H1 (cell line): ENCODE results near the gene HOXB9. TPM values are rescaled to one million over a fixed set of nuclear protein-coding genes. Genes with fewer than 3 reads are reported as not detected.

Source experiments
- CTCF ChIA-PET: fragments of 300-600 bp; sonication (Branson Sonifier 250); formaldehyde crosslinking; loops from one replicate; lab custom pipeline; 2021; ENCODE audit not compliant: partially characterized antibody; lab: Charles Lee
- POLR2A ChIA-PET: fragments of 300-600 bp; sonication (Branson Sonifier 250); formaldehyde crosslinking; loops from one replicate; lab custom pipeline; 2021; ENCODE audit warnings: inconsistent platforms; ENCODE audit not compliant: partially characterized antibody; lab: Charles Lee
- DNase-seq, 2 experiments: peaks; one replicate each; pipeline versions ENCODE4 v3.0.0 to v3.0.0-alpha.2; 2010 to 2022; ENCODE audit warnings: low spot score in 2 of 2, low read depth in 1 of 2, mixed read lengths in 1 of 2
- FAIRE-seq: peaks from 2 replicates; lab custom pipeline; 2011; peaks lifted over from hg19 to GRCh38; lab: Jason Lieb, UNC
- H2AFZ ChIP-seq: 2 replicates; pipeline ENCODE4 v1.8.1; 2012; ENCODE audit warnings: low read length, inconsistent platforms
- H2AK5ac ChIP-seq: 2 replicates; pipeline ENCODE4 v1.6.1; 2013; ENCODE audit warnings: low read depth, low read length
- H2BK120ac ChIP-seq: replicated peaks from 2 replicates; pipeline ENCODE3; 2013; ENCODE audit warnings: low read depth, low read length, inconsistent platforms
- H2BK12ac ChIP-seq: 2 replicates; pipeline ENCODE4 v1.6.1; 2013; ENCODE audit warnings: low read depth, low read length
- H2BK15ac ChIP-seq: 2 replicates; pipeline ENCODE4 v1.6.1; 2013; ENCODE audit warnings: low read length
- H2BK20ac ChIP-seq: 2 replicates; pipeline ENCODE4 v1.6.1; 2013; ENCODE audit warnings: low read length
- H2BK5ac ChIP-seq: 2 replicates; pipeline ENCODE4 v1.6.1; 2013; ENCODE audit warnings: low read depth, low read length
- H3K14ac ChIP-seq: 2 replicates; pipeline ENCODE4 v1.6.1; 2013; ENCODE audit warnings: inconsistent platforms; ENCODE audit not compliant: insufficient read length
- H3K18ac ChIP-seq: 2 replicates; pipeline ENCODE4 v1.6.1; 2013; ENCODE audit warnings: low read length; ENCODE audit errors: extremely low read depth
- H3K23ac ChIP-seq: 2 replicates; pipeline ENCODE4 v1.6.1; 2013; ENCODE audit warnings: inconsistent platforms; ENCODE audit not compliant: insufficient read length
- H3K23me2 ChIP-seq: 2 replicates; pipeline ENCODE4 v1.6.1; 2013; ENCODE audit warnings: low read depth, low read length
- H3K27ac ChIP-seq: 2 replicates; pipeline ENCODE4 v1.6.1; 2011; ENCODE audit warnings: low read depth, low read length, inconsistent platforms
- H3K27me3 ChIP-seq, 4 experiments: replicated peaks in 1 of 4; 1 replicate in 1 of 4; 2 replicates in 3 of 4; pipeline versions ENCODE4 v1.6.1 to v1.8.1; 2011 to 2013; ENCODE audit warnings: low read length in 3 of 4, mild to moderate bottlenecking in 3 of 4, inconsistent platforms in 2 of 4, mixed read lengths in 2 of 4, moderate library complexity in 1 of 4; ENCODE audit not compliant: control insufficient read depth in 3 of 4, insufficient read depth in 3 of 4; ENCODE audit errors: extremely low read depth in 1 of 4
- H3K36me3 ChIP-seq, 4 experiments: 2 replicates each; pipeline versions ENCODE4 v1.6.1 to v1.8.1; 2011 to 2013; ENCODE audit warnings: mild to moderate bottlenecking in 4 of 4, low read length in 3 of 4, moderate library complexity in 2 of 4, control low read depth in 1 of 4, inconsistent platforms in 1 of 4; ENCODE audit not compliant: insufficient read depth in 4 of 4, control insufficient read depth in 2 of 4
- H3K4ac ChIP-seq: replicated peaks from 2 replicates; pipeline ENCODE3; 2013; ENCODE audit warnings: low read length, low read depth, mixed read lengths, inconsistent platforms; ENCODE audit not compliant: insufficient read length
- H3K4me1 ChIP-seq, 4 experiments: replicated peaks in 1 of 4; 1 replicate in 1 of 4; 2 replicates in 3 of 4; pipeline versions ENCODE4 v1.6.1 to v1.8.1; 2011 to 2013; ENCODE audit warnings: low read length in 3 of 4, inconsistent platforms in 2 of 4, mixed read lengths in 1 of 4; ENCODE audit not compliant: insufficient read depth in 4 of 4, control insufficient read depth in 3 of 4
- H3K4me2 ChIP-seq, 2 experiments: 2 replicates each; pipeline versions ENCODE4 v1.6.1 to v1.8.1; 2011 to 2013; ENCODE audit warnings: low read depth in 2 of 2, low read length in 2 of 2, control low read depth in 1 of 2, inconsistent platforms in 1 of 2, mild to moderate bottlenecking in 1 of 2; ENCODE audit not compliant: insufficient read depth in 1 of 2
- H3K4me3 ChIP-seq, 4 experiments: fragments of 200-600, 300-600 bp in 1 of 4; sonication (generic), shearing (Covaris generic), sonication (Bioruptor Twin) in 1 of 4; 2 replicates each; pipeline versions ENCODE4 v1.5.1 to v1.8.1; 2011 to 2016; ENCODE audit warnings: low read length in 4 of 4, low read depth in 3 of 4, control low read depth in 2 of 4, inconsistent platforms in 2 of 4, mild to moderate bottlenecking in 2 of 4, mixed read lengths in 1 of 4, moderate library complexity in 1 of 4; ENCODE audit not compliant: insufficient read depth in 2 of 4; ENCODE audit errors: extremely low read depth in 1 of 4
- H3K56ac ChIP-seq: replicated peaks from 2 replicates; pipeline ENCODE3; 2013; ENCODE audit warnings: low read depth, mild to moderate bottlenecking, mixed read lengths, low read length, inconsistent platforms; ENCODE audit not compliant: insufficient read length
- H3K79me1 ChIP-seq: 2 replicates; pipeline ENCODE4 v1.6.1; 2013; ENCODE audit warnings: low read depth, low read length, control low read depth
- H3K79me2 ChIP-seq, 2 experiments: 2 replicates each; pipeline versions ENCODE4 v1.6.1 to v1.8.1; 2012 to 2013; ENCODE audit warnings: low read length in 2 of 2, mild to moderate bottlenecking in 2 of 2, inconsistent platforms in 1 of 2; ENCODE audit not compliant: insufficient read depth in 2 of 2, control insufficient read depth in 1 of 2
- H3K9ac ChIP-seq, 4 experiments: replicated peaks in 1 of 4; 1 replicate in 1 of 4; 2 replicates in 3 of 4; pipeline versions ENCODE4 v1.6.1 to v1.8.1; 2011 to 2013; ENCODE audit warnings: low read depth in 3 of 4, low read length in 3 of 4, control low read depth in 2 of 4, mild to moderate bottlenecking in 2 of 4, moderate library complexity in 2 of 4, inconsistent platforms in 1 of 4; ENCODE audit errors: extremely low read depth in 1 of 4
- H3K9me3 ChIP-seq, 2 experiments: 2 replicates each; pipeline versions ENCODE4 v1.6.1 to v1.8.1; 2012 to 2013; ENCODE audit warnings: mild to moderate bottlenecking in 2 of 2, moderate library complexity in 2 of 2, control low read depth in 1 of 2, inconsistent platforms in 1 of 2, low read depth in 1 of 2, low read length in 1 of 2, mixed read lengths in 1 of 2; ENCODE audit not compliant: insufficient read depth in 2 of 2
- H4K20me1 ChIP-seq, 2 experiments: replicated peaks in 1 of 2; 2 replicates each; pipeline versions ENCODE3 to v1.8.1; 2011 to 2013; ENCODE audit warnings: inconsistent platforms in 2 of 2, low read length in 2 of 2, mild to moderate bottlenecking in 1 of 2; ENCODE audit not compliant: insufficient read depth in 2 of 2, control insufficient read depth in 1 of 2
- H4K5ac ChIP-seq: 2 replicates; pipeline ENCODE4 v1.6.1; 2013; ENCODE audit warnings: low read length, low read depth, mixed read lengths, inconsistent platforms; ENCODE audit not compliant: insufficient read length
- H4K8ac ChIP-seq: 2 replicates; pipeline ENCODE4 v1.8.0; 2013; ENCODE audit warnings: mild to moderate bottlenecking, moderate library complexity, low read length, inconsistent platforms; ENCODE audit not compliant: insufficient read depth; ENCODE audit errors: extremely low read depth
- H4K91ac ChIP-seq: replicated peaks from 2 replicates; pipeline ENCODE3; 2013; ENCODE audit warnings: low read length, mixed read lengths, inconsistent platforms; ENCODE audit not compliant: insufficient read length
- CTCF ChIP-seq, 3 experiments: IDR thresholded peaks; 1 replicate in 2 of 3; 2 replicates in 1 of 3; pipeline versions ENCODE4 v1.5.1 to v1.6.1; 2011; ENCODE audit warnings: low read length in 3 of 3, mild to moderate bottlenecking in 3 of 3, inconsistent platforms in 2 of 3, low read depth in 1 of 3, moderate library complexity in 1 of 3; ENCODE audit not compliant: insufficient read depth in 1 of 3; ENCODE audit errors: control extremely low read depth in 1 of 3
- EGR1 ChIP-seq: IDR thresholded peaks from 2 replicates; pipeline ENCODE4 v1.6.1; 2011; ENCODE audit warnings: low read depth, low read length, borderline replicate concordance
- EZH2 ChIP-seq: fragments of 200-600 bp; sonication (generic); IDR thresholded peaks from 2 replicates; pipeline ENCODE4 v1.7.1; 2012; ENCODE audit warnings: low read depth, mild to moderate bottlenecking, moderate library complexity, low read length, inconsistent platforms; ENCODE audit not compliant: severe bottlenecking
- KDM1A ChIP-seq: fragments of 200-600, 300-600 bp; sonication (generic); IDR thresholded peaks from 2 replicates; pipeline ENCODE4 v1.7.1; 2016; ENCODE audit warnings: mild to moderate bottlenecking, low read length, borderline replicate concordance
- RBBP5 ChIP-seq: IDR thresholded peaks from 2 replicates; pipeline ENCODE4 v1.7.1; 2012; ENCODE audit warnings: low read depth, mild to moderate bottlenecking, inconsistent platforms, low read length, moderate library complexity, borderline replicate concordance
- RNF2 ChIP-seq: fragments of 200-900, 300-1000 bp; sonication (generic); IDR thresholded peaks from 2 replicates; pipeline ENCODE4 v1.7.1; 2016; ENCODE audit warnings: borderline replicate concordance, low read depth, mild to moderate bottlenecking, antibody characterized with exemption, low read length; ENCODE audit not compliant: poor library complexity, severe bottlenecking; ENCODE audit errors: missing control alignments
- SUZ12 ChIP-seq: fragments of 200-600 bp; sonication (generic); IDR thresholded peaks from 2 replicates; pipeline ENCODE4 v1.6.1; 2012; ENCODE audit warnings: mild to moderate bottlenecking, inconsistent platforms, low read length, moderate library complexity, mixed read lengths
- TAF1 ChIP-seq: IDR thresholded peaks from 2 replicates; pipeline ENCODE4 v1.6.1; 2011; ENCODE audit warnings: mild to moderate bottlenecking, low read depth, low read length
- TBP ChIP-seq: IDR thresholded peaks from 2 replicates; pipeline ENCODE4 v1.6.1; 2011; ENCODE audit warnings: low read depth, low read length, improper control_type of control experiment
- WGBS, 2 experiments: shearing (Covaris generic) in 1 of 2; methylation state at CpG; one replicate each; pipeline versions ENCODE4 v1.1.6 to v1.1.7; 2013 to 2015; ENCODE audit warnings: low lambda C conversion rate in 2 of 2, mixed read lengths in 2 of 2, inconsistent platforms in 1 of 2, low coverage in 1 of 2, missing lambda C conversion rate in 1 of 2; ENCODE audit not compliant: insufficient replicate concordance in 2 of 2, insufficient coverage in 1 of 2, insufficient read length in 1 of 2; ENCODE audit errors: extremely low coverage in 1 of 2, missing lambda C conversion rate in 1 of 2; 5-methylcytosine and 5-hydroxymethylcytosine counted together
- polyA plus RNA-seq, 7 experiments: library from polyadenylated mRNA; depleted of rRNA in 3 of 7; stranded (reverse) in 5 of 7; unstranded in 2 of 7; fragments of >200 nt in 5 of 7; fragments of 200-250 nt in 2 of 7; gene quantifications; 1 replicate in 5 of 7; 2 replicates in 1 of 7; 4 replicates in 1 of 7; pipeline versions ENCODE4 v1.2.1 to v1.2.3, GENCODE V29; 2011 to 2013; ENCODE audit warnings: missing spikeins in 2 of 7, mixed read lengths in 2 of 7
- total RNA-seq: library from RNA; stranded (reverse); fragmentation: NEBNext Ultra II Directional; extraction: Animal tissue kit (Norgen Biotek cat#: 25700); gene quantifications from 2 replicates; pipeline ENCODE4 v1.2.1, GENCODE V29; 2021

Gene HOXB9
- total and polyA plus RNA-seq, 2 of the 8 experiments (the other 6 are each of a cell fraction or from before 2014, with no cell fraction given) = not detected

GRCh38 chr17:48647963-48648245, 21.7 kb upstream of the HOXB9 start:
- FAIRE-seq = no peak
- H4K20me1 ChIP-seq = peaks cover 0 to 18% of the 10 kb centered on the region in 2 experiments
- 0 out of 8 replicates have a peak overlapping the region, but pooled peaks of 1 of the 4 experiments have one; percentile 51 for H3K4me3 ChIP-seq

More at GRCh38 chr17:48647963-48648245, 21.7 kb upstream of the HOXB9 start:
- no peak for DNase-seq
- Histone ChIP-seq H3K4ac (no peak overlapping the region), H2BK5ac (no peak overlapping the region), H4K8ac (no peak overlapping the region), H3K36me3 (peaks cover 0 to 3% (median 0%) of the 10 kb centered on the region in 4 experiments; a peak in 1 of 8 replicates), H3K9me3 (no peaks in the 10 kb centered on the region), H3K27ac (no peak overlapping the region), H3K4me1 (peaks cover 0 to 14% (median 7%) of the 10 kb centered on the region in 4 experiments; a peak in 5 of 7 replicates), H3K18ac (no peak overlapping the region), H2BK12ac (no peak overlapping the region), H3K9ac (no peak overlapping the region), H3K4me2 (peak overlapping the region; percentile 56 to 73; a peak in 2 of 4 replicates), H2BK15ac (0 out of 2 replicates have a peak overlapping the region, but pooled peaks have one; percentile 29), H2AFZ (no peak overlapping the region), H4K91ac (no peak overlapping the region), H3K23ac (no peak overlapping the region), H4K5ac (no peak overlapping the region), H2BK20ac (no peak overlapping the region), H3K23me2 (peaks cover 3% of the 10 kb centered on the region; the same call in 1 of the 2 replicates), H3K14ac (no peak overlapping the region), H2AK5ac (no peak overlapping the region), H3K79me1 (no peaks in the 10 kb centered on the region), H2BK120ac (no peak overlapping the region), H3K56ac (no peak overlapping the region), H3K79me2 (no peaks in the 10 kb centered on the region), H3K27me3 (peaks cover 63 to 75% (median 68%) of the 10 kb centered on the region in 4 experiments)
- TF ChIP-seq RNF2 (peak; percentile 20), CTCF (IDR thresholded peaks at IDR 0.05; ENCODE audit: control extremely low read depth in 1 of 3, insufficient read depth in 1 of 3, low read depth in 1 of 3, low read length in 3 of 3) (no peak), TAF1 (no peak), KDM1A (peak; percentile 83), RBBP5 (no peak), EGR1 (no peak), EZH2 (no peak), SUZ12 (no peak), TBP (no peak)
- POLR2A ChIA-PET = interaction anchor here (0.6 to 1.1 kb wide), 2 partner anchors 16 to 25 kb away, joined by 3 to 4 read pairs; no protein-coding TSS in a partner anchor
- 87% methylated on average over 1 of the region's 1 CpG; no CpG with 5 or more reads in 1 of the 2 experiments for WGBS, 2 experiments
- CTCF ChIA-PET = interaction anchor here (0.6 to 2.0 kb wide), 10 partner anchors 9 to 577 kb away, joined by 3 to 7 read pairs (median 4); no protein-coding TSS in a partner anchor
